Brain microvascular endothelial cell (primary cell): ENCODE measurements around the gene FKBP11.
"Not testable (repeated sequence)": the region's sequence is repeated elsewhere in the genome, so short reads cannot be mapped to it uniquely, and the experiment has no call there.

Source experiments
- DNase-seq: peaks from one replicate; pipeline ENCODE4 v3.0.0-alpha.2; 2020
- H3K27ac ChIP-seq: fragments of 250-450 bp; sonication (Bioruptor Pico); 2 replicates; pipeline ENCODE4 v1.5.1; 2020; ENCODE audit warnings: mild to moderate bottlenecking, moderate library complexity
- H3K27me3 ChIP-seq: fragments of 250-450 bp; sonication (Bioruptor Pico); replicated peaks from 2 replicates; pipeline ENCODE4 v1.5.1; 2020; ENCODE audit warnings: mild to moderate bottlenecking
- H3K36me3 ChIP-seq: fragments of 250-450 bp; sonication (Bioruptor Pico); replicated peaks from 2 replicates; pipeline ENCODE4 v1.5.1; 2020; ENCODE audit warnings: mild to moderate bottlenecking
- H3K4me3 ChIP-seq: 2 replicates; pipeline ENCODE4 v1.5.1; 2011; ENCODE audit warnings: low read depth, mild to moderate bottlenecking, control low read depth, low read length, moderate library complexity
- CTCF ChIP-seq: IDR thresholded peaks from 2 replicates; pipeline ENCODE4 v1.5.1; 2011; ENCODE audit warnings: low read depth, mild to moderate bottlenecking, moderate library complexity, low read length, control low read depth, inconsistent platforms; ENCODE audit errors: missing control alignments
- in situ Hi-C: cut with HindIII; loops from 2 replicates; pipeline ENCODE4 v1.10.0; 2017; ENCODE audit warnings: low sequenced_read_pairs, low pct_ligation_motif_present

FKBP11 gene

GRCh38 chr12:48910196-48910595 is 15.1 kb downstream of the FKBP11 start:
- no peak for DNase-seq
- H3K36me3 ChIP-seq: no peaks in the 10 kb centered on the region
- no peaks in the 10 kb centered on the region for H3K27me3 ChIP-seq
- in situ Hi-C loops: no loop called here
- TF ChIP-seq CTCF: no peak
- H3K27ac ChIP-seq: no peak overlapping the region
- no peak overlapping the region for H3K4me3 ChIP-seq

GRCh38 chr12:48909698-48910097 is 15.6 kb downstream of the FKBP11 start:
- in situ Hi-C loops, DNase-seq, H3K4me3 ChIP-seq, H3K27me3 ChIP-seq, H3K27ac ChIP-seq, H3K36me3 ChIP-seq: not testable (repeated sequence)

- TF ChIP-seq CTCF: no peak
- no peak overlapping the region for H3K27ac ChIP-seq
- no peaks in the 10 kb centered on the region for H3K27me3 ChIP-seq
- H3K36me3 ChIP-seq: no peaks in the 10 kb centered on the region
- in situ Hi-C loops: no loop called here
- no peak for DNase-seq
- H3K4me3 ChIP-seq: no peak overlapping the region
Measured at GRCh38 chr12:48907245-48907644, 18.0 kb downstream of the FKBP11 start.

GRCh38 chr12:48903982-48904411 is 21.3 kb downstream of the FKBP11 start:
- Histone ChIP-seq H3K27ac (no peak overlapping the region), H3K4me3 (peak overlapping the region; percentile 54), H3K36me3 (no peaks in the 10 kb centered on the region), H3K27me3 (no peaks in the 10 kb centered on the region)
- TF ChIP-seq CTCF: peak; percentile 84
- in situ Hi-C loops: no loop called here
- peak; percentile 81 for DNase-seq

- TF ChIP-seq CTCF: no peak
Measured at GRCh38 chr12:48903363-48903981, 21.8 kb downstream of the FKBP11 start.

GRCh38 chr12:48901278-48901677 is 24.0 kb downstream of the FKBP11 start:
- H3K27me3 ChIP-seq: no peaks in the 10 kb centered on the region
- TF ChIP-seq CTCF: no peak

More at GRCh38 chr12:48903363-48903981, 21.8 kb downstream of the FKBP11 start:
- no peaks in the 10 kb centered on the region for H3K36me3 ChIP-seq
- H3K27ac ChIP-seq: no peak overlapping the region
- no peak for DNase-seq
- H3K4me3 ChIP-seq: no peak overlapping the region
- in situ Hi-C loops: no loop called here
- no peaks in the 10 kb centered on the region for H3K27me3 ChIP-seq

More at GRCh38 chr12:48901278-48901677, 24.0 kb downstream of the FKBP11 start:
- no peak overlapping the region for H3K4me3 ChIP-seq
- DNase-seq: no peak
- H3K36me3 ChIP-seq: no peaks in the 10 kb centered on the region
- in situ Hi-C loops: no loop called here
- no peak overlapping the region for H3K27ac ChIP-seq
